ENCODE data around the gene SKAP2. TPM values are rescaled to one million over a fixed set of nuclear protein-coding genes. Genes with fewer than 3 reads are reported as not detected.

Gene SKAP2
- polyA plus RNA-seq, 1 donor (not counting 4 experiments of a cell fraction or from before 2014, with no cell fraction given), result 15.0 TPM

DNA sequence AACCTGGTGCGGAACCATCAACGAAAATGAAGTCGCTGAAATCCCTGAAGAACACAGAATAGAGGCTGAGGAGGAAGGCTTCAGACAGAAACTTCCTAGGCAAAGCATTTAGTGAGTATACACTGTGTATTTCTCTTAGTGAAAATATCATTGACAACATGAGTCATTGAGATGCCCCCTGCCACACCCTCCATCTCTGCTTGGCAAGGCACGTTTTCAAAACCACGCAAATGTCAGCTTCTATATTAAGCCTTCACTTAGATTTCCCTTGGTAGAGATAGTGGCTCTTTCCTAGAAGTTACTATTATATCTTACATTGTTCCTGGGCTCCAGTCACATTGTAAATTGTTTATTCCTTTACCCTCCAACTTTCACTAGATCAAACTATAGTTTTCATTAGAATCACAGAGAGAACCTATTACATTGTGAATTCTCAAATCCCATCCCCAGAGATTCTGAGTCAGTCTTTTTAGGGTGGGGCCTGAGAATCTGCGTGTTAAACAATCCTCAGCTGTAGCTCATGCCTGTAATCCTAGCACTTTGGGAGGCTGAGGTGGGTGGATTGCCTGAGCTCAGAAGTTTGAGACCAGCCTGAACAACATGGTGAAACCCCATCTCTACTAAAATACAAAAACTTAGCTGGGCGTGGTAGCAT lies 4.6 kb upstream of the SKAP2 start:
- Histone ChIP-seq H3K4me2 (ENCODE audit: control insufficient read depth, extremely low read depth, insufficient read depth, low read depth, low read length) (peak overlapping the region; percentile 76), H3K27me3 (ENCODE audit: control insufficient read depth, extremely low read depth, insufficient read depth, low read length) (no peaks in the 10 kb centered on the region), H3K9ac (ENCODE audit: control insufficient read depth, extremely low read depth, insufficient read depth, low read length) (no peak overlapping the region), H2AFZ (ENCODE audit: control insufficient read depth, low read length) (peak overlapping the region; percentile 30), H3K4me1 (ENCODE audit: control insufficient read depth, extremely low read depth, insufficient read depth, low read length) (peaks cover 17% of the 10 kb centered on the region), H3K4me3 (ENCODE audit: control insufficient read depth in 2 of 3, extremely low read depth in 1 of 3, insufficient read depth in 2 of 3, low read depth in 1 of 3, low read length in 3 of 3) (no peak overlapping the region), H3K79me2 (ENCODE audit: control insufficient read depth, insufficient read depth, low read length) (peaks cover 2% of the 10 kb centered on the region), H3K9me1 (ENCODE audit: control insufficient read depth, extremely low read depth, insufficient read depth, low read length) (no peaks in the 10 kb centered on the region), H3K9me3 (ENCODE audit: control insufficient read depth, low read depth, low read length) (no peaks in the 10 kb centered on the region), H3K36me3 (ENCODE audit: control insufficient read depth in 2 of 2, extremely low read depth in 1 of 2, insufficient read depth in 2 of 2, low read length in 2 of 2) (no peaks in the 10 kb centered on the region), H4K20me1 (ENCODE audit: control insufficient read depth, extremely low read depth, insufficient read depth, low read length) (no peaks in the 10 kb centered on the region), H3K27ac (ENCODE audit: control insufficient read depth, insufficient read depth, low read length) (peak overlapping the region; percentile 76)
- FAIRE-seq (no peak), DNase-seq (ENCODE audit: low read depth, low spot score) (no peak)
- TF ChIP-seq EZH2 (IDR thresholded peaks at IDR 0.05; ENCODE audit: low read length), result no peak
- TF ChIP-seq, protein P1, sequence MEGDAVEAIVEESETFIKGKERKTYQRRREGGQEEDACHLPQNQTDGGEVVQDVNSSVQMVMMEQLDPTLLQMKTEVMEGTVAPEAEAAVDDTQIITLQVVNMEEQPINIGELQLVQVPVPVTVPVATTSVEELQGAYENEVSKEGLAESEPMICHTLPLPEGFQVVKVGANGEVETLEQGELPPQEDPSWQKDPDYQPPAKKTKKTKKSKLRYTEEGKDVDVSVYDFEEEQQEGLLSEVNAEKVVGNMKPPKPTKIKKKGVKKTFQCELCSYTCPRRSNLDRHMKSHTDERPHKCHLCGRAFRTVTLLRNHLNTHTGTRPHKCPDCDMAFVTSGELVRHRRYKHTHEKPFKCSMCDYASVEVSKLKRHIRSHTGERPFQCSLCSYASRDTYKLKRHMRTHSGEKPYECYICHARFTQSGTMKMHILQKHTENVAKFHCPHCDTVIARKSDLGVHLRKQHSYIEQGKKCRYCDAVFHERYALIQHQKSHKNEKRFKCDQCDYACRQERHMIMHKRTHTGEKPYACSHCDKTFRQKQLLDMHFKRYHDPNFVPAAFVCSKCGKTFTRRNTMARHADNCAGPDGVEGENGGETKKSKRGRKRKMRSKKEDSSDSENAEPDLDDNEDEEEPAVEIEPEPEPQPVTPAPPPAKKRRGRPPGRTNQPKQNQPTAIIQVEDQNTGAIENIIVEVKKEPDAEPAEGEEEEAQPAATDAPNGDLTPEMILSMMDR (optimal IDR thresholded peaks at IDR 0.05 in 1 of 3, IDR thresholded peaks at IDR 0.05 in 1 of 3, conservative IDR thresholded peaks at IDR 0.05 in 1 of 3; ENCODE audit: extremely low read depth in 1 of 3, insufficient read depth in 2 of 3, low read length in 3 of 3), result no peak
- dilution Hi-C loops (cut with MboI; ENCODE audit: extremely low pct_ligation_motif_present, low sequenced_read_pairs), result loop anchor here (25.0 kb wide), 1 partner anchor 218 kb away; the partner anchor contains the start of gene HOXA1

- DNase-seq (ENCODE audit: low read depth, low spot score), result no peak
- H3K36me3 ChIP-seq (ENCODE audit: control insufficient read depth in 2 of 2, extremely low read depth in 1 of 2, insufficient read depth in 2 of 2, low read length in 2 of 2), result no peaks in the 10 kb centered on the region
- dilution Hi-C loops (cut with MboI; ENCODE audit: extremely low pct_ligation_motif_present, low sequenced_read_pairs), result loop anchor here (25.0 kb wide), 1 partner anchor 222 kb away; the partner anchor contains the start of gene HOXA1
- peaks cover 37% of the 10 kb centered on the region for H3K79me2 ChIP-seq (ENCODE audit: control insufficient read depth, insufficient read depth, low read length)
- H4K20me1 ChIP-seq (ENCODE audit: control insufficient read depth, extremely low read depth, insufficient read depth, low read length), result no peaks in the 10 kb centered on the region
- H3K4me2 ChIP-seq (ENCODE audit: control insufficient read depth, extremely low read depth, insufficient read depth, low read depth, low read length), result peak overlapping the region; percentile 78
- peak overlapping the region; percentile 94 for H2AFZ ChIP-seq (ENCODE audit: control insufficient read depth, low read length)
- H3K4me1 ChIP-seq (ENCODE audit: control insufficient read depth, extremely low read depth, insufficient read depth, low read length), result peaks cover 29% of the 10 kb centered on the region
- FAIRE-seq, result no peak
- no peaks in the 10 kb centered on the region for H3K27me3 ChIP-seq (ENCODE audit: control insufficient read depth, extremely low read depth, insufficient read depth, low read length)
- no peaks in the 10 kb centered on the region for H3K9me1 ChIP-seq (ENCODE audit: control insufficient read depth, extremely low read depth, insufficient read depth, low read length)
- no peaks in the 10 kb centered on the region for H3K9me3 ChIP-seq (ENCODE audit: control insufficient read depth, low read depth, low read length)
- H3K9ac ChIP-seq (ENCODE audit: control insufficient read depth, extremely low read depth, insufficient read depth, low read length), result peak overlapping the region; percentile 88
- peak overlapping the region; percentile 90 for H3K27ac ChIP-seq (ENCODE audit: control insufficient read depth, insufficient read depth, low read length)
- peak overlapping the region; percentile 54 to 78 (median 66) for H3K4me3 ChIP-seq (ENCODE audit: control insufficient read depth in 2 of 3, extremely low read depth in 1 of 3, insufficient read depth in 2 of 3, low read depth in 1 of 3, low read length in 3 of 3)
- TF ChIP-seq EZH2 (IDR thresholded peaks at IDR 0.05; ENCODE audit: low read length), result no peak
- TF ChIP-seq, protein P1 (optimal IDR thresholded peaks at IDR 0.05 in 1 of 3, IDR thresholded peaks at IDR 0.05 in 1 of 3, conservative IDR thresholded peaks at IDR 0.05 in 1 of 3; ENCODE audit: extremely low read depth in 1 of 3, insufficient read depth in 2 of 3, low read length in 3 of 3), result no peak
Observed at GRCh38 chr7:26865094-26865388, 651 bp upstream of the SKAP2 start.

Measured in keratinocyte (primary cell).